GM12865 (cell line): ENCODE measurements around the gene DTNBP1.

Experiments used
- DNase-seq: peaks from one replicate; pipeline ENCODE4 v3.0.0; 2010; ENCODE audit warnings: low read depth
- H3K4me3 ChIP-seq: 2 replicates; pipeline ENCODE4 v1.5.1; 2011; ENCODE audit warnings: mild to moderate bottlenecking, low read depth, low read length, control low read depth
- CTCF ChIP-seq: IDR thresholded peaks from 2 replicates; pipeline ENCODE4 v1.5.1; 2011; ENCODE audit warnings: low read length, control low read depth, low read depth, inconsistent platforms; ENCODE audit not compliant: insufficient read depth; ENCODE audit errors: missing control alignments

Gene DTNBP1

DNA sequence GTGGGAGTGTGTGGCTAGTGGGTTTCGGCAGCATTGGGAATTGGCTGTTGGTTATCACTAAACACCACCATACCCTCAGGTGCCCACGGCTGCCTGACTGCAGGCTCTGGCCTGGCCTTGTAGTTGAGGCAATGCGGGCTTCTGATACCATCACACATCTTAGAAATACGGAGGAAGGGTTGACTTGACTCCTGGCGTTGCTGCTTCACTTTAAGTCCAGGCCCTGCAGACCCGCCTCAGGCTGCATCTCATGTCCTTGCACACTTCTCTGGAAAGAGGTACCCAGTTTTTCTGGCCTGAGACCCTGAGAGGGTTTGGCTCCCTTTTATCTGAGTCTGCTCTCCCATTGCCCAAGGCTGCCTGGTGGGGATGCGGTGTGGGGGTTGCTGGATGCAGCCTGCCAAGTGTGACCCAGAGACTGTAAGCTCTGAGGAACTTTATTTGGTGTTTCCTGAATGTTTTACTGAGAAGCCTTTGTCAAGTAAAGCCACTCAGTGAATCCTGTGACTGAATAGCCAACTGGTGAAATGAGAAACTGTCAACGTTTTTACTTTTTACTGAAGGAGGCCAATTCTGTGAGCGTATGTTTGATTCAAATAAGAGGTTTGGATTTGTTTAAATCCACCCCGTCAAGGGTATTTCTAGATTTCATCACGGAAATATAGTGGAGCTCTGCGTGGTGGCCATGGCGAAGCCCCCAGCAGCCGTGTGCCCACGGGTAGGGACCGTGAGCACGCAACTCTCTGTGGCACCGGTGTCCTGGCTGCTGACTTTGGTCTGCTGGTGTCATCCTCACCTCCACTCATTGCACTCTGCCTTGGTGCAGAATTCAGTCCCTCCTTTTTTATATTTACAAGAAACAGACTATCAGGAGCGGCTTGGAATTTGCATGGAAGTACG, 160.1 kb downstream of the DTNBP1 start:
- no peak overlapping the region for H3K4me3 ChIP-seq
- no peak for DNase-seq
- no peak for TF ChIP-seq CTCF

GRCh38 chr6:15501826-15502445, 160.9 kb downstream of the DTNBP1 start:
- H3K4me3 ChIP-seq: no peak overlapping the region
- DNase-seq: no peak
- no peak for TF ChIP-seq CTCF

DNA sequence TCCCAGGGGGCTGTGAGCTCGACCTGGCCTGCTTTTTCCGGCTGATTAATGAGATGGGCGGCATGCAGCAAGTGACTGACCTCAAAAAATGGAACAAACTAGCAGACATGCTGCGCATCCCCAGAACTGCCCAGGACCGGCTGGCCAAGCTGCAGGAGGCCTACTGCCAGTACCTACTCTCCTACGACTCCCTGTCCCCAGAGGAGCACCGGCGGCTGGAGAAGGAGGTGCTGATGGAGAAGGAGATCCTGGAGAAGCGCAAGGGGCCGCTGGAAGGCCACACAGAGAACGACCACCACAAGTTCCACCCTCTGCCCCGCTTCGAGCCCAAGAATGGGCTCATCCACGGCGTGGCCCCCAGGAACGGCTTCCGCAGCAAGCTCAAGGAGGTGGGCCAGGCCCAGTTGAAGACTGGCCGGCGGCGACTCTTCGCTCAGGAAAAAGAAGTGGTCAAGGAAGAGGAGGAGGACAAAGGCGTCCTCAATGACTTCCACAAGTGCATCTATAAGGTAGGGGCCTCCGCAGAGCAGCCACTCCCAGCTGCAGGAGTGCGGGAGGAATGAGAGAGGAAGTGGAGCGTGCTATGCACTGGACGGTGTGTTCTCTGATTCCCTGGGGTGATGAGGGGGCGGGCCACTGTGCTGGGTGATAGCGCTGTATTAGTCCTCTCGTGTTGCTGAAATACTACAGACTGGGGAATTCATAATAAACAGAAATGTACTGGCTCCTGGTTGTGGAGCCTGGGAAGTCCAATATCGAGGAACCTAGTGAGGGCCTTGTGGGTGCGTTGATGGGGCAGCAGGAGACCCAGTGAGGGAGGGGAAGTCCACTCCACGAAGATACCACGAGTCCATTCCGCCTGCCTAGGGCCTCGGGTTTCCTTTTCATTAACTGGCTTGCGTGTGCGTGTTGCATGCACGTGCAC, 161.7 kb downstream of the DTNBP1 start:
- no peak for DNase-seq
- no peak overlapping the region for H3K4me3 ChIP-seq
- no peak for TF ChIP-seq CTCF

DNA sequence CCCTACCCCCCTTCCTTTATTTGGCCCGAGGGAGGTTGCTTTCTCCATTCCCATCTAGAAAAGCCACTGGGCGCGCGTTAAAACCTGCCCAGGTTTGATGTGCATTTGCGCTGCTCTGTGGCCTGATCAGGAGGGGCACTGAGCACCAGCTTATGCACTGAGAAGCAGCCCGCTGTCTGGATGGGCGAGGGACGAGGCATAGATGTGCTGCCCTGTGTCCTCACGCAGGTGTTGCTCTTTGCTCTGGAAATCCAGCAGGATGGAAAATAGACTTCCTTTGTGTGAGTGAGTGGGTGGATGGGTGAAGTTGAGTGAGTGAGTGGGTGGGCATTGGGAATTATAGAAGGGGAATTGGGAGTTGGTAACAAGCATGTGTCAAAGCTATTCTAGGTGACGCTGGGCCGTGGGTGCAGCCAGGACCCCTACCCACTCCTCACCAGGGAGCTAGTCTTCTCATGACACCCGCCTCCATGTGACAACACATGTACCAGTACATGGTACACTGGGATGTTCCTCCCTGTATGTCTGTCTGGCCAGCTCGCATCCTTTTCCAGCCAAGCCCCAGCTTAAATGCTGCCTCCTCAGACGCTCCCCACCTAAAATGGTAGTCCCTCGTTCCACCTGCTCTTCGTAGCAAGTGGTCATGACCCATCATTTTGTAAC, 162.6 kb downstream of the DTNBP1 start:
- TF ChIP-seq CTCF: no peak
- DNase-seq: no peak

DNA sequence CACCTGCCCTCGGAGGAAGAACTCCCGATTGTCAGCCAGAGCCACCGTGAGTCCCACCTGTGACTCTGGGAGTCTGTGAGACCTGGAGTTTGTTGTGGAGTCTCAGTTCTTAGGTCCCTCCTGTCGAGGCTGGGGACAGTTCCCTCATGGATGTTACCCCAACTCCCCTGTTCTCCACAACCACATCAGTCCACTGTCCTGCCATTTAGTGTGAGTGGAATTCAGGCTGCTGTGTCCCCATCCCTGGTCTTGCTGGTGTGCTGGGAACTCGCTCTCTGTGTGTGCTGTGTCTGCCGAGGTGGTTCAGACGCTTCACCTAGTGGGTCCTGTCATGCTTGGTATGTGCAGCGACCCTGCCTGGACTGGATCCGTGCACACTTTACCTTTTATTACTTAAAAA, 163.2 kb downstream of the DTNBP1 start:
- no peak overlapping the region for H3K4me3 ChIP-seq
- TF ChIP-seq CTCF: no peak
- no peak for DNase-seq

More for the DNA sequence above, 162.6 kb downstream of the DTNBP1 start:
- no peak overlapping the region for H3K4me3 ChIP-seq

DNA sequence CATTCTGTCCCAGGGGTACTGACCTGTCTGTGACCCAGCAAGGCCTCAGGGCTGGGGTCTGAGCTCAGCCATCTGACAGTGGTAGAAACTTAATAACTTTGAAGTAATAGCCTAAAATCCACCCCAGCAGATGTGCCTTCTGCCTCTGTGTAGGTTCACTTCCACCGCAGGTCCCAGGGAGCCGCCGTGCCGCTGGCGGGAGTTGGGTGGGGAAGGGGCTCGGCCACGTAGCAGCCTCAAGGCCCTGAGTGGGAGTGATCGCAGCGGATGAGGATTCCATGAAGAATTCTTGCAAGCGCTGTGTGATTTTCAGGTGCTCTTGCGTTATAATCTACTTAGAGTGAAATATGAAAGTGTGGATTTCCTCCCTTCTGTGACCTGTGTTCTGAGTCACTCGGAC, 163.7 kb downstream of the DTNBP1 start:
- no peak for TF ChIP-seq CTCF
- no peak for DNase-seq
- H3K4me3 ChIP-seq: no peak overlapping the region
